HepG2 (cell line): Measurements from ENCODE around the gene AEN. TPM values are rescaled to one million over a fixed set of nuclear protein-coding genes. Genes with fewer than 3 reads are reported as not detected.

Source experiments
- ATAC-seq: fragments of 200-7000 bp; cut with Tn5 transposase; 3 replicates; pipeline ENCODE4 v1.9.1; 2020; ENCODE audit warnings: mild to moderate bottlenecking, moderate library complexity
- BruUV-seq: library from RNA; stranded (reverse); fragments of 400-500 nt; replicated peaks from 2 replicates; lab custom pipeline; 2021; lab: Mats Ljungman, UMichigan
- CTCF ChIA-PET: fragments of 300-600 bp; formaldehyde crosslinking; extraction: SDS; loops from one replicate; lab custom pipeline; 2021; ENCODE audit warnings: low total read pairs, inconsistent platforms, low intra/inter-chr PET ratio; lab: Yijun Ruan, JAX
- POLR2A ChIA-PET: fragments of 350-600 bp; sonication (Branson Sonifier 250); formaldehyde crosslinking; loops from one replicate; lab custom pipeline; 2020; ENCODE audit warnings: antibody characterized with exemption, inconsistent platforms; lab: Yijun Ruan, JAX
- DNase-seq: peaks from one replicate; pipeline ENCODE4 v3.0.0-alpha.2; 2015; ENCODE audit warnings: low spot score
- FAIRE-seq: peaks from 3 replicates; lab custom pipeline; 2011; peaks lifted over from hg19 to GRCh38; lab: Jason Lieb, UNC
- H2AFZ ChIP-seq: one replicate; pipeline ENCODE4 v1.6.1; 2011; ENCODE audit warnings: low read length, inconsistent platforms
- H3K27ac ChIP-seq: fragments of 300-600 bp; 3 replicates; pipeline ENCODE4 v1.8.0; 2011; ENCODE audit warnings: mixed run types, mild to moderate bottlenecking, mixed read lengths, low read length, inconsistent platforms; ENCODE audit not compliant: insufficient read depth; ENCODE audit errors: extremely low read length
- H3K27me3 ChIP-seq, 2 experiments: fragments of 200-600 bp in 1 of 2; 2 replicates in 1 of 2; 3 replicates in 1 of 2; pipeline versions ENCODE4 v1.6.0 to v1.8.0; 2011; ENCODE audit warnings: low read length in 2 of 2, mild to moderate bottlenecking in 2 of 2, moderate library complexity in 2 of 2, inconsistent platforms in 1 of 2; ENCODE audit not compliant: insufficient read depth in 2 of 2, control insufficient read depth in 1 of 2
- H3K36me3 ChIP-seq, 2 experiments: fragments of 200-600 bp in 1 of 2; replicated peaks in 1 of 2; 2 replicates in 1 of 2; 3 replicates in 1 of 2; pipeline versions ENCODE4 v1.5.1 to v1.8.0; 2011; ENCODE audit warnings: low read length in 2 of 2, inconsistent platforms in 1 of 2; ENCODE audit not compliant: insufficient read depth in 2 of 2, control insufficient read depth in 1 of 2
- H3K4me1 ChIP-seq: 2 replicates; pipeline ENCODE4 v1.5.1; 2012; ENCODE audit warnings: low read length, inconsistent platforms; ENCODE audit not compliant: insufficient read depth
- H3K4me2 ChIP-seq: 2 replicates; pipeline ENCODE4 v1.6.0; 2011; ENCODE audit warnings: low read depth, low read length, inconsistent platforms
- H3K4me3 ChIP-seq, 3 experiments: fragments of 200-600 bp in 1 of 3; sonication (generic), shearing (Covaris generic) in 1 of 3; replicated peaks in 1 of 3; 2 replicates each; pipeline ENCODE4 v1.5.1; 2011 to 2016; ENCODE audit warnings: low read length in 3 of 3, inconsistent platforms in 2 of 3, low read depth in 2 of 3, mild to moderate bottlenecking in 2 of 3, control low read depth in 1 of 3, mixed read lengths in 1 of 3; ENCODE audit not compliant: insufficient read depth in 1 of 3
- H3K79me2 ChIP-seq: one replicate; pipeline ENCODE4 v1.6.1; 2011; ENCODE audit warnings: low read length, inconsistent platforms; ENCODE audit not compliant: insufficient read depth
- H3K9ac ChIP-seq: 2 replicates; pipeline ENCODE4 v1.6.0; 2011; ENCODE audit warnings: mild to moderate bottlenecking, low read depth, low read length, inconsistent platforms; ENCODE audit not compliant: insufficient read depth
- H3K9me3 ChIP-seq: 2 replicates; pipeline ENCODE4 v1.5.1; 2012; ENCODE audit warnings: mild to moderate bottlenecking, low read length
- H4K20me1 ChIP-seq: 2 replicates; pipeline ENCODE4 v1.6.0; 2011; ENCODE audit warnings: inconsistent platforms, mild to moderate bottlenecking, low read length, moderate library complexity; ENCODE audit not compliant: insufficient read depth
- ATF7 ChIP-seq, 2 experiments: fragments of 450-650 bp in 1 of 2; sonication (generic) in 1 of 2; formaldehyde crosslinking in 1 of 2; IDR thresholded peaks; 2 replicates each; pipeline versions ENCODE4 v1.4.0 to v1.6.1; 2016 to 2020; ENCODE audit warnings: antibody characterized with exemption in 1 of 2, mild to moderate bottlenecking in 1 of 2, missing genetic modification reagents in 1 of 2
- ATF7-NPFF ChIP-seq: sonication (generic); formaldehyde crosslinking; IDR thresholded peaks from 2 replicates; pipeline ENCODE4 v1.8.1; 2023; ENCODE audit warnings: mild to moderate bottlenecking, low read depth, missing genetic modification reagents, moderate library complexity
- ETV6 ChIP-seq: sonication (generic); formaldehyde crosslinking; conservative IDR thresholded peaks from 2 replicates; pipeline ENCODE4 v1.4.0; 2020; ENCODE audit warnings: missing genetic modification reagents
- PITX1 ChIP-seq: sonication (generic); formaldehyde crosslinking; IDR thresholded peaks from 2 replicates; pipeline ENCODE4 v1.5.1; 2020; ENCODE audit warnings: mild to moderate bottlenecking, missing genetic modification reagents
- RBM39 ChIP-seq: fragments of 200-400 bp; formaldehyde crosslinking; IDR thresholded peaks from one replicate; pipeline ENCODE4 v1.6.1; 2018; ENCODE audit warnings: antibody characterized with exemption, mild to moderate bottlenecking, low read depth, low read length; ENCODE audit not compliant: poor library complexity, severe bottlenecking
- STAG1 ChIP-seq: sonication (generic); formaldehyde crosslinking; IDR thresholded peaks from 2 replicates; pipeline ENCODE4 v1.4.0; 2020; ENCODE audit warnings: missing genetic modification reagents
- ZBTB8A ChIP-seq: sonication (generic); formaldehyde crosslinking; IDR thresholded peaks from 2 replicates; pipeline ENCODE4 v1.4.0; 2020; ENCODE audit warnings: mild to moderate bottlenecking, low read depth, missing genetic modification reagents, borderline replicate concordance
- ZKSCAN1 ChIP-seq: fragments of 150-350 bp; IDR thresholded peaks from 2 replicates; pipeline ENCODE4 v1.6.1; 2014; ENCODE audit warnings: low read length
- ZMAT3 ChIP-seq: sonication (generic); formaldehyde crosslinking; conservative IDR thresholded peaks from 2 replicates; pipeline ENCODE4 v1.7.0; 2021; ENCODE audit warnings: missing genetic modification reagents
- ZMYM3 ChIP-seq: sonication (generic); formaldehyde crosslinking; IDR thresholded peaks from 2 replicates; pipeline ENCODE4 v1.5.1; 2020; ENCODE audit warnings: mild to moderate bottlenecking, missing genetic modification reagents
- ZNF768 ChIP-seq: sonication (generic); formaldehyde crosslinking; IDR thresholded peaks from 2 replicates; pipeline ENCODE4 v1.4.0; 2020; ENCODE audit warnings: missing genetic modification reagents
- WGBS: methylation state at CpG from one replicate; pipeline ENCODE4 v1.1.6; 2017; ENCODE audit warnings: low lambda C conversion rate; 5-methylcytosine and 5-hydroxymethylcytosine counted together
- in situ Hi-C: cut with HindIII; loops from 2 replicates; pipeline ENCODE4 v1.10.0; 2017; ENCODE audit warnings: low pct_unique_long_range_greater_than_20kb; ENCODE audit not compliant: extremely low pct_ligation_motif_present
- intact Hi-C: fragments of 100-400 bp; cut with micrococcal nuclease; formaldehyde crosslinking; loops from one replicate; pipeline ENCODE4 v1.10.0; 2022; ENCODE audit not compliant: unreplicated experiment
- polyA plus RNA-seq, 8 experiments: library from polyadenylated mRNA; depleted of rRNA in 3 of 8; stranded (reverse) in 7 of 8; unstranded in 1 of 8; fragments of >200 nt; fragmentation: Illumina TruSeq in 4 of 8; extraction: Trizol in 4 of 8; gene quantifications; 2 replicates each; pipeline versions ENCODE4 v1.2.1 to v1.2.3, GENCODE V29; 2011 to 2016; ENCODE audit warnings: low read depth in 4 of 8, missing spikeins in 1 of 8, mixed read lengths in 1 of 8; ENCODE audit not compliant: insufficient read depth in 1 of 8
- total RNA-seq, 5 experiments: library from RNA; depleted of rRNA; stranded (reverse); fragments of >200 nt; fragmentation: Illumina TruSeq; extraction: Trizol; gene quantifications; 2 replicates each; pipeline ENCODE4 v1.2.3, GENCODE V29; 2016; ENCODE audit warnings: low read depth in 1 of 5
- TF ChIP-seq, protein P1 (sequence below): sonication (generic); formaldehyde crosslinking; IDR thresholded peaks from 2 replicates; pipeline ENCODE4 v1.4.0; 2020; ENCODE audit warnings: mild to moderate bottlenecking, missing genetic modification reagents
- TF ChIP-seq, protein P2 (sequence below): sonication (generic); formaldehyde crosslinking; IDR thresholded peaks from 2 replicates; pipeline ENCODE4 v1.4.0; 2020; ENCODE audit warnings: mild to moderate bottlenecking, missing genetic modification reagents, borderline replicate concordance
- TF ChIP-seq, protein P3 (sequence below): sonication (generic); formaldehyde crosslinking; IDR thresholded peaks from 2 replicates; pipeline ENCODE4 v1.4.0; 2020; ENCODE audit warnings: mild to moderate bottlenecking, missing genetic modification reagents
- TF ChIP-seq, protein P4 (sequence below): sonication (generic); formaldehyde crosslinking; IDR thresholded peaks from 2 replicates; pipeline ENCODE4 v1.5.1; 2020; ENCODE audit warnings: mild to moderate bottlenecking, missing genetic modification reagents, moderate library complexity

AEN gene
- total and polyA plus RNA-seq, 2 of the 13 experiments (the other 11 are each of a cell fraction or from before 2014, with no cell fraction given) = 51.3 to 118 TPM

DNA sequence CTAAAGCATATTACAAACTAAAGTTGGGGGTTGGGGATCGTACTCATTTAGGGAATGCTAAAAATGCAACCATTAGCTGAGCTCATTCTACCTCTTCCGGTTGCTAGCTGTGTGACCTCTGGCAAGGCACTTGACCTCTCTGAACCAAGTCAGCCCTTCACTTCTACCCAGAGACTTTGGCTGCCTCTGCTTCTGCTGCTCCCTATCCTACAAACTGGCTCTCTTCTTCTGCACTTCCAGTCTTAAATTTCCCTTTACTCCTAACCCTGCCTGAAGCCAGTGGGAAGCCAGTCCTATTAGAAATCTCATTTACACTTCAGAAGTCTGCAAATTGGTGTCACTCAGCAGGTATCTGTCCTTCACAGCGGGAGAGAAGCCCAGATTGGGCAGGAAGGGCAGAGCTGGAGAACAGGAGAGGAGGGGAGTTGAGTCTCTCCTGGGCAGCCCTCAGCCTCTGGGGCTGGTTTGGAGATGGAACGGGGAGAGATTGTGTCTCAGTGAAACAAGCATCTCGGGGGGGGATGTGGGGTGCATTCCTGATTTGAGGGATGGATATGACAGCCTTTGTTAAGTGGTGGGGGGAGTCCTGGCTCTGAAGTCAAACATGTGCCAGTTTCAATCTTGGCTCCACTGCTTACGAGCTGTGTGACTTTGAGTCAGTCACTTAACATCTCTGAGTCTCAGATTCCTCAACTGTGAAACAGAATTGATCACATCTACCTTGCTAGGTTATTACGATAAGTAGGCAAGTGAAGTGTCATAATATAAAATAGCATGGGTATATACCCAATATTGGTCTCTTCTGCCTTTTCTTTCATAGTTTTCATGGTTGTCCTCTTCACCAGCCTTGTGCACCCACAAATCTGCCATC lies 7.8 kb upstream of the AEN start:
- WGBS = 8% methylated on average over 7 of the region's 7 CpGs
- H4K20me1 ChIP-seq = no peaks in the 10 kb centered on the region
- ATAC-seq (no peak), FAIRE-seq (no peak), DNase-seq (no peak)
- CTCF ChIA-PET = interaction anchor here (1.3 kb wide), 1 partner anchor 137 kb away, joined by 5 read pairs; no protein-coding TSS in a partner anchor
- H3K4me2 ChIP-seq = no peak overlapping the region
- H3K9ac ChIP-seq = no peak overlapping the region
- no TSS peak for BruUV-seq
- intact Hi-C loops = no loop called here
- H3K79me2 ChIP-seq = no peaks in the 10 kb centered on the region
- no peaks in the 10 kb centered on the region for H3K9me3 ChIP-seq
- H3K4me3 ChIP-seq = no peak overlapping the region
- in situ Hi-C loops = no loop called here
- peaks cover 22% of the 10 kb centered on the region for H3K4me1 ChIP-seq
- POLR2A ChIA-PET = no interaction called here
- H3K36me3 ChIP-seq = no peaks in the 10 kb centered on the region
- no peak overlapping the region for H2AFZ ChIP-seq
- H3K27me3 ChIP-seq = 0 out of 5 replicates have a peak, but pooled peaks cover 0 to 2% of the 10 kb centered on the region in 2 experiments
- no peak overlapping the region for H3K27ac ChIP-seq
- TF ChIP-seq PITX1 (CRISPR knock-in tag) (no peak), ATF7 (IDR thresholded peaks at IDR 0.05) (no peak), ATF7 (CRISPR knock-in tag; IDR thresholded peaks at IDR 0.05) (no peak), ZMAT3 (CRISPR knock-in tag) (no peak), ZBTB8A (CRISPR knock-in tag) (no peak), ATF7-NPFF (CRISPR knock-in tag) (no peak), ZMYM3 (CRISPR knock-in tag) (0 out of 2 replicates have a peak, but pooled peaks have one; percentile 31), RBM39 (no peak), ETV6 (CRISPR knock-in tag) (no peak), ZNF768 (CRISPR knock-in tag) (peak; percentile 84; the same call in 1 of the 2 replicates), ZKSCAN1 (no peak), STAG1 (CRISPR knock-in tag) (no peak)
- TF ChIP-seq, protein P1, sequence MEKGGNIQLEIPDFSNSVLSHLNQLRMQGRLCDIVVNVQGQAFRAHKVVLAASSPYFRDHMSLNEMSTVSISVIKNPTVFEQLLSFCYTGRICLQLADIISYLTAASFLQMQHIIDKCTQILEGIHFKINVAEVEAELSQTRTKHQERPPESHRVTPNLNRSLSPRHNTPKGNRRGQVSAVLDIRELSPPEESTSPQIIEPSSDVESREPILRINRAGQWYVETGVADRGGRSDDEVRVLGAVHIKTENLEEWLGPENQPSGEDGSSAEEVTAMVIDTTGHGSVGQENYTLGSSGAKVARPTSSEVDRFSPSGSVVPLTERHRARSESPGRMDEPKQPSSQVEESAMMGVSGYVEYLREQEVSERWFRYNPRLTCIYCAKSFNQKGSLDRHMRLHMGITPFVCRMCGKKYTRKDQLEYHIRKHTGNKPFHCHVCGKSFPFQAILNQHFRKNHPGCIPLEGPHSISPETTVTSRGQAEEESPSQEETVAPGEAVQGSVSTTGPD (CRISPR knock-in tag) = no peak
- TF ChIP-seq, protein P2, sequence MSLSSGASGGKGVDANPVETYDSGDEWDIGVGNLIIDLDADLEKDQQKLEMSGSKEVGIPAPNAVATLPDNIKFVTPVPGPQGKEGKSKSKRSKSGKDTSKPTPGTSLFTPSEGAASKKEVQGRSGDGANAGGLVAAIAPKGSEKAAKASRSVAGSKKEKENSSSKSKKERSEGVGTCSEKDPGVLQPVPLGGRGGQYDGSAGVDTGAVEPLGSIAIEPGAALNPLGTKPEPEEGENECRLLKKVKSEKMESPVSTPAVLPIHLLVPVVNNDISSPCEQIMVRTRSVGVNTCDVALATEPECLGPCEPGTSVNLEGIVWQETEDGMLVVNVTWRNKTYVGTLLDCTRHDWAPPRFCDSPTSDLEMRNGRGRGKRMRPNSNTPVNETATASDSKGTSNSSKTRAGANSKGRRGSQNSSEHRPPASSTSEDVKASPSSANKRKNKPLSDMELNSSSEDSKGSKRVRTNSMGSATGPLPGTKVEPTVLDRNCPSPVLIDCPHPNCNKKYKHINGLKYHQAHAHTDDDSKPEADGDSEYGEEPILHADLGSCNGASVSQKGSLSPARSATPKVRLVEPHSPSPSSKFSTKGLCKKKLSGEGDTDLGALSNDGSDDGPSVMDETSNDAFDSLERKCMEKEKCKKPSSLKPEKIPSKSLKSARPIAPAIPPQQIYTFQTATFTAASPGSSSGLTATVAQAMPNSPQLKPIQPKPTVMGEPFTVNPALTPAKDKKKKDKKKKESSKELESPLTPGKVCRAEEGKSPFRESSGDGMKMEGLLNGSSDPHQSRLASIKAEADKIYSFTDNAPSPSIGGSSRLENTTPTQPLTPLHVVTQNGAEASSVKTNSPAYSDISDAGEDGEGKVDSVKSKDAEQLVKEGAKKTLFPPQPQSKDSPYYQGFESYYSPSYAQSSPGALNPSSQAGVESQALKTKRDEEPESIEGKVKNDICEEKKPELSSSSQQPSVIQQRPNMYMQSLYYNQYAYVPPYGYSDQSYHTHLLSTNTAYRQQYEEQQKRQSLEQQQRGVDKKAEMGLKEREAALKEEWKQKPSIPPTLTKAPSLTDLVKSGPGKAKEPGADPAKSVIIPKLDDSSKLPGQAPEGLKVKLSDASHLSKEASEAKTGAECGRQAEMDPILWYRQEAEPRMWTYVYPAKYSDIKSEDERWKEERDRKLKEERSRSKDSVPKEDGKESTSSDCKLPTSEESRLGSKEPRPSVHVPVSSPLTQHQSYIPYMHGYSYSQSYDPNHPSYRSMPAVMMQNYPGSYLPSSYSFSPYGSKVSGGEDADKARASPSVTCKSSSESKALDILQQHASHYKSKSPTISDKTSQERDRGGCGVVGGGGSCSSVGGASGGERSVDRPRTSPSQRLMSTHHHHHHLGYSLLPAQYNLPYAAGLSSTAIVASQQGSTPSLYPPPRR (CRISPR knock-in tag) = no peak
- TF ChIP-seq, protein P3, sequence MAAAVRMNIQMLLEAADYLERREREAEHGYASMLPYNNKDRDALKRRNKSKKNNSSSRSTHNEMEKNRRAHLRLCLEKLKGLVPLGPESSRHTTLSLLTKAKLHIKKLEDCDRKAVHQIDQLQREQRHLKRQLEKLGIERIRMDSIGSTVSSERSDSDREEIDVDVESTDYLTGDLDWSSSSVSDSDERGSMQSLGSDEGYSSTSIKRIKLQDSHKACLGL (CRISPR knock-in tag) = no peak
- TF ChIP-seq, protein P4, sequence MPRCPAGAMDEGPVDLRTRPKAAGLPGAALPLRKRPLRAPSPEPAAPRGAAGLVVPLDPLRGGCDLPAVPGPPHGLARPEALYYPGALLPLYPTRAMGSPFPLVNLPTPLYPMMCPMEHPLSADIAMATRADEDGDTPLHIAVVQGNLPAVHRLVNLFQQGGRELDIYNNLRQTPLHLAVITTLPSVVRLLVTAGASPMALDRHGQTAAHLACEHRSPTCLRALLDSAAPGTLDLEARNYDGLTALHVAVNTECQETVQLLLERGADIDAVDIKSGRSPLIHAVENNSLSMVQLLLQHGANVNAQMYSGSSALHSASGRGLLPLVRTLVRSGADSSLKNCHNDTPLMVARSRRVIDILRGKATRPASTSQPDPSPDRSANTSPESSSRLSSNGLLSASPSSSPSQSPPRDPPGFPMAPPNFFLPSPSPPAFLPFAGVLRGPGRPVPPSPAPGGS = no peak
